Subcutaneous abdominal adipose tissue (tissue), 5 donors: ENCODE measurements around the gene OIP5.

Experiments
- H3K27ac ChIP-seq: one replicate; pipeline ENCODE4 v1.7.0; 2013; ENCODE audit warnings: low read depth, mild to moderate bottlenecking, inconsistent platforms, low read length, moderate library complexity
- H3K27me3 ChIP-seq, 5 donors: one replicate each; pipeline ENCODE4 v1.7.0; 2013; ENCODE audit warnings: low read length in 5 of 5, inconsistent platforms in 1 of 5; ENCODE audit not compliant: control insufficient read depth in 5 of 5, insufficient read depth in 4 of 5
- H3K36me3 ChIP-seq, 5 donors: one replicate each; pipeline ENCODE4 v1.7.0; 2013; ENCODE audit warnings: low read length in 5 of 5; ENCODE audit not compliant: control insufficient read depth in 5 of 5, insufficient read depth in 5 of 5
- H3K4me1 ChIP-seq, 5 donors: one replicate each; pipeline ENCODE4 v1.7.0; 2013; ENCODE audit warnings: low read length in 5 of 5, mild to moderate bottlenecking in 3 of 5, moderate library complexity in 1 of 5; ENCODE audit not compliant: control insufficient read depth in 5 of 5, insufficient read depth in 5 of 5
- H3K4me3 ChIP-seq, 5 donors: one replicate each; pipeline ENCODE4 v1.7.0; 2013; ENCODE audit warnings: low read length in 5 of 5, low read depth in 1 of 5
- H3K9ac ChIP-seq, 5 donors: one replicate each; pipeline ENCODE4 v1.7.0; 2013; ENCODE audit warnings: low read length in 5 of 5, mild to moderate bottlenecking in 4 of 5, moderate library complexity in 3 of 5
- H3K9me3 ChIP-seq, 5 donors: one replicate each; pipeline ENCODE4 v1.7.0; 2013; ENCODE audit warnings: low read length in 5 of 5; ENCODE audit not compliant: control insufficient read depth in 5 of 5
- donor health status: healthy.
- donor health status: healthy.
- donor health status: healthy.
- donor health status: healthy.
- donor health status: healthy.

Gene OIP5

DNA sequence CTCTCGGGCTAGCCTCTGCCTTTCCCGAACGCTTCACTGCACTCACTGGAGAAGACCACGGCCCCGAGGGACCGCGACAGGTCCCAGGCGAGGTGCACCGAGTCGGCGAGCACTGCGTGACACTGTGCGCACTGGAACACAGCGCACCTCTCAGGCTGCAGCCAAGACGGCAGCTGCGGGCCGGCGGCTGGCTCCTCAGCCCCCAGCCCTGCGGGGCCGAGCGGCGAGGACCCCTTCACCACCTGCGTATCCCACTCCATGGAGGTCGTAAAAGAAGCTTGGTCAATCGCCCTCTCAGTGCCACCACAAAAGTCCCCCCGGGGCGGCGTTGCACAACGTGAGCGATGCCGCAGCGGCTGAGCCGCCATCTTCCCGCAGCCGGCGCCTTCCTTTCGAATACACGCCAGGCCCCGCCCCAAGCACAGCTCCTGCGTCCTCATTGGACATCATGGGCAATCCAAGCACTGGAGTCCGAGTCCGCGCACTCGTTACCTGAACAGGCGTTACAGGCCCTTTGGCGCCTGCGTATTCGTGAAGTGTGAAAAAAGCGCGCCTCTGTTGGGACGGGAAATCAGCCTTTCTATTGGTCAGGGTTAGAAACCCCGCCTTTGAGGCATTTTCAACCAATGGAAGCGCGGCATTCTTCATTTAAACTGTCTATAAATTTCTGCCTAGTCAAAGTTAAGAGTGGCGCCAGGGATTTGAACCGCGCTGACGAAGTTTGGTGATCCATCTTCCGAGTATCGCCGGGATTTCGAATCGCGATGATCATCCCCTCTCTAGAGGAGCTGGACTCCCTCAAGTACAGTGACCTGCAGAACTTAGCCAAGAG is at the start of gene OIP5, which contains the start of gene NUSAP1:
TSS of gene OIP5 (minus strand) at position 398 of the 832 bp plus-strand sequence. CDS start at position 368, 30 bp downstream.
TSS of gene NUSAP1 (plus strand) at position 688 of the 832 bp plus-strand sequence. CDS start at position 765, 77 bp downstream.
- Histone ChIP-seq H3K4me1 (peaks cover 0 to 21% (median 18%) of the 10 kb centered on the region in 5 donors), H3K36me3 (no peaks in the 10 kb centered on the region), H3K27ac (peak within 1 kb of the TSS; percentile 37), H3K9ac (peak within 1 kb of the TSS in 4 of 5 donors; percentile 65 to 78 (median 72)), H3K9me3 (no peaks in the 10 kb centered on the region), H3K27me3 (no peaks in the 10 kb centered on the region), H3K4me3 (peak within 1 kb of the TSS; percentile 77 to 96 (median 95))

DNA sequence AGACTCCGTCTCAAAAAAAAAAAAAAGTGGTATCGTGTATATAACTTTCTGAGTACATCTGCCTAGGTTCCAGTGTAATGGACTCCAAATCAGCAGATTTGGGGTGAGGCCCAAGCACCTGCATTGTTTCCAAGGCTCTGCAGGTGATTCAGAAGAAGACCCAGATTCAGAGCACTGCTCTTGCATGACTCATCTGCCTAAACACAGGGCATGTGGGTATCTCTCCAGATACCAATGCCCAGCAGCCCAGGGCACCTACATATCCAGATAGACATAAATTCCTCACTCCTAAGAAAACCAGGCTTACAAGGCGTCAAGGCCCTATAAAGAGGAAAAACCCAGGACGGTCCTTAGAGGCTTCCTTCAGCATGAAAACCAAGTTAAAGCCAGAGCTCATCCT is 45.6 kb upstream of the OIP5 start:
- H3K9me3 ChIP-seq, result no peaks in the 10 kb centered on the region

DNA sequence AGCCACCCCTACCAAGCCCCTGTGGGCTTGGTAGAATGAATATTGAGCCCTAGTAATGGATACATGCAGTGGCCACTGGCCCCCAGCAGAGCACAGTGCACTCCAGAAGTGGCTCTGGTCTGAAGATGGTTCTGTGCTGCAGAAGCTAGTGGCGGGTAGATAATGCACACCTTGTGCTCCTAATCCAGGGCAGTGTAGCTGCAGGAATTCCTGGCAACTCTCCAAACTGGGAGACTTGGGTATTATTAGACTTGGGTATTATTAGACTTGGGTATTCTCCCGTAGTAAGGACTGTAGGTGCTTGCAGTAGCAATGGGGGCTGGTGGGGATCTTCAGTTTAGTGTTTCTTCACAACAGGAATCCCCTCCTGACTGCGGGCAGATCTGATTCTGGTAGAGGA is 35.0 kb upstream of the OIP5 start:
- Histone ChIP-seq H3K36me3 (peaks cover 0 to 2% (median 0%) of the 10 kb centered on the region in 5 donors), H3K27ac (no peak overlapping the region), H3K27me3 (no peaks in the 10 kb centered on the region), H3K4me3 (no peak overlapping the region), H3K4me1 (no peaks in the 10 kb centered on the region), H3K9ac (no peak overlapping the region), H3K9me3 (no peaks in the 10 kb centered on the region)

More for the DNA sequence above, 45.6 kb upstream of the OIP5 start:
- Histone ChIP-seq H3K9ac (no peak overlapping the region), H3K27ac (no peak overlapping the region), H3K36me3 (peaks cover 0 to 5% (median 0%) of the 10 kb centered on the region in 5 donors), H3K27me3 (no peaks in the 10 kb centered on the region), H3K4me1 (no peaks in the 10 kb centered on the region), H3K4me3 (no peak overlapping the region)

DNA sequence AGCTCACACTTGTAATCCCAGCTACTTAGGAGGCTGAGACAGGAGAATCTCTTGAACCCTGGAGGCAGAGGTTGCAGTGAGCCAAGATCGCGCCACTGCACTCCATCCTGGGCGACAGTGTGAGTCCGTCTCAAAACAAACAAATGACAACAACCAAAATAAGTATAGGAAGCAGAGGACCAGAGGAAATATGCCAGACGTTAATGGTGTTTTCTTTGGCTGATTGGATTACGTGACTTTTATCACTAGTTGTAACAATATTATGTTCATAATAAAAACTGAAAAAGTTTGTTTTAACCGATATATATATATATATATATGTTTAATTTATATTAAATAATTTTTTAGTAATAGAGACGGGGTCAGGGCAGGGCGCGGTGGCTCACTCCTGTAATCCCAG is 22.0 kb upstream of the OIP5 start:
- Histone ChIP-seq H3K4me1 (no peaks in the 10 kb centered on the region), H3K36me3 (no peaks in the 10 kb centered on the region), H3K27me3 (no peaks in the 10 kb centered on the region), H3K27ac (no peak overlapping the region), H3K9ac (no peak overlapping the region), H3K9me3 (no peaks in the 10 kb centered on the region), H3K4me3 (no peak overlapping the region)

DNA sequence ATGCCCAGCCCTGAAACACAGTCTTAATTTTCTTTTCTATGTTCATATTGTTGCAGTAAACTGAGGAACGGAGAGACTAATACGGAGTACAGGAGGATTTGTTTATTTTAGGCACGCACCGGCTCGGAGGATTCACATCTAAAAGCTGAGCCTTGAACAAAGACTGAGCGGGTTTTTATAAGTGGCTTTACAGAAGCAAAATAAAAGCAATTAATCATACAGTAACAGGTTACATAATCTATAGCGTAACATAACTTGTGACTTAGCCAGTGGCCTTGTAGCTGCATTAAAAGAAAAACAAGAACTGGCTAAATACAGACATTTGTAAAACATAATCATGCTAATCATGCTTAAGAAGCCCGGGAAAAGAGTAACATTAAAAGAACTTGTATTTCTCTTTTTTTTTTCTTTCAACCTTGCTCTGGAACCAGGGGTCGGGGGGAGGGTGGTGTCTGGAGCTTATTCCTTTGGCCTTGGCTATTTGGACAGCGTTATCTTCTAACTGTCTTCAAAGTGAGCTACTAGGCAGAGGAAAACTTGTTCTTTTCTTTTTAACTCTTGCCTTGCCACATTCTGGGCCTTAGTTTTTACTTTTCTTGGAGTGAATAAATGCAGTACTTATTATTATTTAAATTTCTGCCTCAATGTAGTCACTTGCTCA is 17.8 kb upstream of the OIP5 start:
- H3K36me3 ChIP-seq, result no peaks in the 10 kb centered on the region
- no peak overlapping the region for H3K27ac ChIP-seq
- no peaks in the 10 kb centered on the region for H3K9me3 ChIP-seq
- no peak overlapping the region for H3K9ac ChIP-seq
- no peak overlapping the region for H3K4me3 ChIP-seq
- no peaks in the 10 kb centered on the region for H3K27me3 ChIP-seq
- no peaks in the 10 kb centered on the region for H3K4me1 ChIP-seq

DNA sequence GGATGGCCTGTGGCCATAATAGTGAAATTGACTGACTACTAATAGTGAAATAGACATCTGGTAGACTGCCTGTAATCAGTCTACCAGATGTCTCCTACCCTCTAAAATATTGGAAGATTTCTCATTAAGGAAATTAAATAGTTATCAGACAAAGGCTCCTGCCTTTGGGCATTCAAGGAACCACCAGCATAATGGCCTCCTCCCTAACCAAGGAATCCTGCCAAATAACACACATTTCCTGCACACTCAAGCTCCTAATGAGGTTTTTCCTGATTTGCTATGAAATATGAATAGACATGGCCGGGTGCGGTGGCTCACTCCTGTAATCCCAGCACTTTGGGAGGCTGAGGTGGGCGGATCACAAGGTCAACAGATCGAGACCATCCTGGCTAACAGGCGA is 14.8 kb upstream of the OIP5 start:
- Histone ChIP-seq H3K27ac (no peak overlapping the region), H3K9ac (no peak overlapping the region), H3K27me3 (no peaks in the 10 kb centered on the region), H3K36me3 (no peaks in the 10 kb centered on the region), H3K4me3 (no peak overlapping the region), H3K4me1 (no peaks in the 10 kb centered on the region), H3K9me3 (no peaks in the 10 kb centered on the region)

DNA sequence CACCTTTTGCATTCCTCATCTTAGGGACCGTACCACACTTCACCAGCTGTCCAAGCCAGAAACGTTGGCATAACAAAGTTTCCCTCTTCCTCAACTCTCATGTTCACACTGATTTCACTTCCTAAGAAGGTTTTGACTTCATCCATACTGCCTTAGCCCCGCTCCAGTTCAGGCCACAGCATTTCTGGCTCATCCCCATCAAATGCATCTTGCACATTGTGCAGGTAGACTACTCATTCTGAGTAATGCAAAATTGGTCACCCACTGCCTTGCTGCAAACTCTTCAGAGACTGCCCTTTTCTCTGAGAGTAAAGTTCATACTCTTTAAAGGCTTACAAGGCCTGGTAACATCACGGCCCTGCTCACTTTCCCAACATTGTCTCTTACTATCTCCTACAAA is 9.1 kb upstream of the OIP5 start:
- H3K9me3 ChIP-seq, result no peaks in the 10 kb centered on the region
- no peaks in the 10 kb centered on the region for H3K4me1 ChIP-seq
- no peak overlapping the region for H3K4me3 ChIP-seq
- H3K9ac ChIP-seq, result no peak overlapping the region
- H3K27ac ChIP-seq, result no peak overlapping the region
- no peaks in the 10 kb centered on the region for H3K36me3 ChIP-seq
- H3K27me3 ChIP-seq, result no peaks in the 10 kb centered on the region

DNA sequence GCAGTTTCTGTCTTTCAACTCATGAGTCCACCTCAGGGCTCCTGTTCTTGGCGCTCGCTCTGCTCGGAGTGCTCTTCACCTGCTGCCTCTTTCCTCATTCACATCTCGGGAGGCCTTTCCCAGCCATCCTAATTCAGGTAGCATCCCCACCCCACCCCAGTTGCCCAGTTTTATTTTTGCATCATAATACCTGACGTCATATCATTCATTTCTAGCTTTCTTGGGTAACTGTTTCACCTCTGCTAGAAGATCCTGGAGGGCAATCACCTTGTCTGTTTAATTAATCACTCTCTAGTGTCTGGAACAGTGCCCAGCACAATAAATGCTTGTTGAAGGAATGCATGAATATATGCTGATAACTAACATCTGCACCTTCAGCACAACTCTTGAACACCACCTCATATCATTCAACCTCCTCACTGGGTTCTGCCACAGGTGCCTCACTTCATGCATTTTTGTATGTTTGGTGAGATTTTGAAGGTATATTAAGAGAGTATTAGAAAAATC is 7.9 kb upstream of the OIP5 start:
- no peaks in the 10 kb centered on the region for H3K27me3 ChIP-seq
- H3K4me1 ChIP-seq, result no peaks in the 10 kb centered on the region
- H3K9ac ChIP-seq, result no peak overlapping the region
- no peaks in the 10 kb centered on the region for H3K9me3 ChIP-seq
- no peaks in the 10 kb centered on the region for H3K36me3 ChIP-seq
- no peak overlapping the region for H3K27ac ChIP-seq
- no peak overlapping the region for H3K4me3 ChIP-seq

DNA sequence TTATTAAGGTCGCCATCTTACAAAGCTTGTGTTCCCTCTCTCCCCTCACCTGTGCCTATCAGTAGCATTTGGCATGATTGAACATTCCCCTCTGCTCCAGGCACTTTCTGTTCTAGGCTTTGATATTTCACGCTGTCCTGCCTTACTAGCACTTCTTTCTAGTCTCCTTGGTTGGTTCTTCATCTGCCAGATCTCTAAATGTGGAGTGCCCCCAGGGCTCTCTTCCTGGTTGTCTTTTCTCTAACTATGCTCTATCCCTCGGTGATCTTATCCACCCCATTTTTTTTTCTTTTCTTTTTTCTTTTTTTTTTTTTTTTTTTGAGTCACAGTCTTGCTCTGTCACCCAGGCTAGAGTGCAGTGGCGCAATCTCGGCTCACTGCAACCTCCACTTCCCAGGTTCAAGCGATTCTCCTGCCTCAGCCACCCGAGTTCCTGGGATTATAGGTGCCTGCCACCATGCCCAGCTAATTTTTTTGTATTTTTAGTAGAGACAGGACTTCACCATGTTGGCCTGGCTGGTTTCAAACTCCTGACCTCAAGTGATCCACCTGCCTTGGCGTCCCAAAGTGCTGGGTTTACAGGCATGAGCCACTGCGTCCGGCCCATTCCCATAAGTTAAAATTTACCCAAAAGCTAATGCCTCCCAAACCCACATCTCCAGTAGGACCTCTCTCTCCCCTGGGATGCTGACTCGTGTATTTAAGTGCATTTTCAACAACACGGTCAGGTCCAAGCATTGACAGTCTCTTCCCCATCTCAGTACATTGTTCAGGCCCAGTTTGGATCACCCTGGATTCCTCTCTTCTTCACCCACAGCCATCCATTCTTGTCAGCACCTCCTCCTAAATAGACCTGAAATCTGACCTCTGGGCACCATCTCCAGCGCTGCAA is 5.5 kb upstream of the OIP5 start:
- H3K4me3 ChIP-seq, result no peak overlapping the region
- no peaks in the 10 kb centered on the region for H3K9me3 ChIP-seq
- H3K4me1 ChIP-seq, result peaks cover 0 to 10% (median 9%) of the 10 kb centered on the region in 5 donors
- no peaks in the 10 kb centered on the region for H3K36me3 ChIP-seq
- no peaks in the 10 kb centered on the region for H3K27me3 ChIP-seq
- no peak overlapping the region for H3K9ac ChIP-seq
- no peak overlapping the region for H3K27ac ChIP-seq
